NCI-H2196 (cell line): ENCODE results near the gene MAN1B1.

Source experiments
- DNase-seq: peaks from one replicate; lab custom pipeline; 2025; ENCODE audit not compliant: unreplicated experiment; lab: John Stamatoyannopoulos, UW

MAN1B1 gene

GRCh38 chr9:137141976-137142936 lies 55.5 kb downstream of the MAN1B1 start:
- no peak for DNase-seq

- no peak for DNase-seq
Measured at GRCh38 chr9:137143459-137143858, 56.7 kb downstream of the MAN1B1 start.

- no peak for DNase-seq
Measured at GRCh38 chr9:137145731-137146526, 59.1 kb downstream of the MAN1B1 start.

- no peak for DNase-seq
Measured at GRCh38 chr9:137146527-137146918, 59.7 kb downstream of the MAN1B1 start.

GRCh38 chr9:137147091-137147792 lies 60.5 kb downstream of the MAN1B1 start:
- no peak for DNase-seq

GRCh38 chr9:137147793-137148160 lies 61.0 kb downstream of the MAN1B1 start:
- DNase-seq, result no peak

GRCh38 chr9:137148242-137148641 lies 61.5 kb downstream of the MAN1B1 start:
- DNase-seq, result no peak

- no peak for DNase-seq
Measured at GRCh38 chr9:137148661-137149060, 61.9 kb downstream of the MAN1B1 start.

GRCh38 chr9:137149363-137149762 lies 62.6 kb downstream of the MAN1B1 start:
- DNase-seq, result no peak

GRCh38 chr9:137149942-137150616 lies 63.3 kb downstream of the MAN1B1 start:
- DNase-seq, result no peak

- peak; percentile 81 for DNase-seq
Measured at GRCh38 chr9:137150617-137151457, 64.1 kb downstream of the MAN1B1 start.

GRCh38 chr9:137152844-137153405 lies 66.1 kb downstream of the MAN1B1 start:
- DNase-seq, result no peak

GRCh38 chr9:137156567-137157375 lies 70.0 kb downstream of the MAN1B1 start:
- no peak for DNase-seq

GRCh38 chr9:137157618-137158415 lies 71.0 kb downstream of the MAN1B1 start:
- no peak for DNase-seq

- peak; percentile 29 for DNase-seq
Measured at GRCh38 chr9:137158625-137159024, 71.8 kb downstream of the MAN1B1 start.
